Mucosa of descending colon (tissue), 3 donors: ENCODE results near the gene PCDHA13. TPM values are rescaled to one million over a fixed set of nuclear protein-coding genes. Genes with fewer than 3 reads are reported as not detected.
"Not testable (repeated sequence)": the region's sequence is repeated elsewhere in the genome, so short reads cannot be mapped to it uniquely, and the experiment has no call there.

Source experiments
- ATAC-seq: fragments of 200-7000 bp; cut with Tn5 transposase; one replicate; pipeline ENCODE4 v1.9.1; 2020; ENCODE audit warnings: mild to moderate bottlenecking, moderate library complexity
- DNase-seq, 3 donors: peaks; one replicate each; pipeline ENCODE4 v3.0.0-alpha.2; 2020
- H3K36me3 ChIP-seq: fragments of 200-600 bp; one replicate; pipeline ENCODE4 v1.8.0; 2021; ENCODE audit warnings: low read depth, mild to moderate bottlenecking
- H3K4me1 ChIP-seq: fragments of 200-600 bp; one replicate; pipeline ENCODE4 v1.8.0; 2021; ENCODE audit warnings: low read depth, mild to moderate bottlenecking
- H3K4me3 ChIP-seq: fragments of 200-600 bp; one replicate; pipeline ENCODE4 v1.8.0; 2021; ENCODE audit warnings: mild to moderate bottlenecking
- H3K9me3 ChIP-seq: fragments of 200-600 bp; one replicate; pipeline ENCODE4 v1.8.0; 2021; ENCODE audit warnings: mild to moderate bottlenecking
- intact Hi-C, 2 donors: fragments of 100-400 bp; cut with DNase I in 1 of 2; cut with micrococcal nuclease in 1 of 2; formaldehyde crosslinking; loops; one replicate each; pipeline versions ENCODE4 v1.11.0 to v1.11.1; 2022; cut with DNase I, micrococcal nuclease
- total RNA-seq, 3 donors: library from RNA; stranded (reverse); fragmentation: NEBNext Ultra II Directional in 2 of 3; extraction: Animal tissue kit (Norgen Biotek cat#: 25700) in 2 of 3; gene quantifications; one replicate each; pipeline versions ENCODE4 v1.2.1 to v1.2.4, GENCODE V29; 2021 to 2023
- TF ChIP-seq, protein P1 (sequence below): fragments of 200-600 bp; IDR thresholded peaks from one replicate; pipeline ENCODE4 v1.8.0; 2022; ENCODE audit warnings: antibody characterized with exemption, mild to moderate bottlenecking
- donor health status: DM: no; HTN: no; CAD: no; lungs with moderate emphysema.
- donor health status: DM: no; HTN: no; CAD: no.
- donor health status: DM: no; HTN: yes; CAD: no.

Gene PCDHA13
- total RNA-seq, 3 donors from 2014 or later = 0.23 to 0.32 TPM; not detected in 1

DNA sequence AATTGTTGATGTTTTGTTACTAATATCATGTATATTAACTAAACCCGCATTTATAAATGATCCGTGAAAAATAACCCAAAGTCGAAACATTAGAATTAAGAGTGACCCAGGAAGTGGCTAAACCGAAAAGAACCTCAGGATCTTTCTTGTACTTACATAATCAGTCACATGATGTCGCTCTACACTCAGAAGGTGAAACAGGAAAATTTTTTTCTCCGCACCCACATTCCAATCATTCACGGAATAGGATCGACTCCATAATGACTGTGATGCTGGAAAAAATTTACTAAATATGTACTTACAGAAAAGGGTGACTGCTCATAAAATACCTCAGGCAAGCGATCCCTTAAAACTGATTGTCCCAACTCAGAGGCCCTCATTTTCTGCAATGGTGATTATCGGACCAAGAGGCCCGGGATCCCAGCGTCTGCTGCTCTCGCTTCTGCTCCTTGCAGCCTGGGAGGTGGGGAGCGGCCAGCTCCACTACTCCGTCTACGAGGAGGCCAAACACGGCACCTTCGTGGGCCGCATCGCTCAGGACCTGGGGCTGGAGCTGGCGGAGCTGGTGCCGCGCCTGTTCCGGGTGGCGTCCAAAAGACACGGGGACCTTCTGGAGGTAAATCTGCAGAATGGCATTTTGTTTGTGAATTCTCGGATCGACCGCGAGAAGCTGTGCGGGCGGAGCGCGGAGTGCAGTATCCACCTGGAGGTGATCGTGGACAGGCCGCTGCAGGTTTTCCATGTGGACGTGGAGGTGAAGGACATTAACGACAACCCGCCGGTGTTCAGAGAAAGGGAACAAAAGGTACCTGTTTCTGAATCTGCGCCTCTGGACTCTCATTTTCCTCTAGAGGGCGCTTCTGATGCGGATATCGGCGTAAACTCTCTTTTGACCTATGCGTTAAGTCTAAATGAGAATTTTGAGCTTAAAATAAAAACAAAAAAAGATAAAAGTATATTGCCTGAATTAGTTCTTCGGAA, 6.5 kb upstream of the PCDHA13 start, which contains the start of gene PCDHA12:
TSS of gene PCDHA12 (plus strand) at position 224 of the 981 bp plus-strand sequence. CDS start at position 389, 165 bp downstream.
- H3K4me3 ChIP-seq = no peak within 1 kb of the TSS
- TF ChIP-seq, protein P1, sequence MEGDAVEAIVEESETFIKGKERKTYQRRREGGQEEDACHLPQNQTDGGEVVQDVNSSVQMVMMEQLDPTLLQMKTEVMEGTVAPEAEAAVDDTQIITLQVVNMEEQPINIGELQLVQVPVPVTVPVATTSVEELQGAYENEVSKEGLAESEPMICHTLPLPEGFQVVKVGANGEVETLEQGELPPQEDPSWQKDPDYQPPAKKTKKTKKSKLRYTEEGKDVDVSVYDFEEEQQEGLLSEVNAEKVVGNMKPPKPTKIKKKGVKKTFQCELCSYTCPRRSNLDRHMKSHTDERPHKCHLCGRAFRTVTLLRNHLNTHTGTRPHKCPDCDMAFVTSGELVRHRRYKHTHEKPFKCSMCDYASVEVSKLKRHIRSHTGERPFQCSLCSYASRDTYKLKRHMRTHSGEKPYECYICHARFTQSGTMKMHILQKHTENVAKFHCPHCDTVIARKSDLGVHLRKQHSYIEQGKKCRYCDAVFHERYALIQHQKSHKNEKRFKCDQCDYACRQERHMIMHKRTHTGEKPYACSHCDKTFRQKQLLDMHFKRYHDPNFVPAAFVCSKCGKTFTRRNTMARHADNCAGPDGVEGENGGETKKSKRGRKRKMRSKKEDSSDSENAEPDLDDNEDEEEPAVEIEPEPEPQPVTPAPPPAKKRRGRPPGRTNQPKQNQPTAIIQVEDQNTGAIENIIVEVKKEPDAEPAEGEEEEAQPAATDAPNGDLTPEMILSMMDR = no peak
- intact Hi-C loops = no loop called here
- no peaks in the 10 kb centered on the region for H3K4me1 ChIP-seq
- DNase-seq = no peak
- H3K9me3 ChIP-seq = peaks cover 67% of the 10 kb centered on the region
- no peak for ATAC-seq
- no peaks in the 10 kb centered on the region for H3K36me3 ChIP-seq

GRCh38 chr5:140876541-140877261, 5.2 kb upstream of the PCDHA13 start:
- intact Hi-C loops, ATAC-seq, H3K4me3 ChIP-seq, DNase-seq, H3K36me3 ChIP-seq, H3K4me1 ChIP-seq: not testable (repeated sequence)
- peaks cover 57% of the 10 kb centered on the region for H3K9me3 ChIP-seq

GRCh38 chr5:140877262-140877581, 4.7 kb upstream of the PCDHA13 start:
- H3K4me3 ChIP-seq = no peak overlapping the region
- TF ChIP-seq, protein P1 = no peak
- DNase-seq = peak in 1 of 3 donors; percentile 41
- peaks cover 62% of the 10 kb centered on the region for H3K9me3 ChIP-seq
- no peak for ATAC-seq
- intact Hi-C loops = no loop called here
- no peaks in the 10 kb centered on the region for H3K36me3 ChIP-seq
- no peaks in the 10 kb centered on the region for H3K4me1 ChIP-seq

DNA sequence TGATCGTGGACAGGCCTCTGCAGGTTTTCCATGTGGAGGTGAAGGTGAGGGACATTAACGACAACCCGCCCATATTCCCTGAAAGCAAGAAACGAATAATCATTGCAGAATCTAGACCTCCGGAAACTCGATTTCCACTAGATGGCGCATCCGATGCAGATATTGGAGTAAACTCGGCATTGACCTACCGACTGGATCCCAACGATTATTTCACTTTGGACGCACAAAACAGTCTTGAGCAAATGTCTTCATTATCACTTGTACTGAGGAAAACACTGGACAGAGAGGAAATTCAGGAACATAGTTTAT, 621 bp downstream of the PCDHA13 start:
- TF ChIP-seq, protein P1 = no peak
- H3K4me3 ChIP-seq = no peak overlapping the region
- peaks cover 62% of the 10 kb centered on the region for H3K9me3 ChIP-seq
- no peaks in the 10 kb centered on the region for H3K4me1 ChIP-seq
- intact Hi-C loops = no loop called here
- ATAC-seq (no peak), DNase-seq (no peak)
- H3K36me3 ChIP-seq = no peaks in the 10 kb centered on the region

GRCh38 chr5:140883373-140883772, 1.4 kb downstream of the PCDHA13 start:
- no peak overlapping the region for H3K4me3 ChIP-seq
- H3K9me3 ChIP-seq = peaks cover 57% of the 10 kb centered on the region
- TF ChIP-seq, protein P1 = no peak
- intact Hi-C loops = no loop called here
- H3K4me1 ChIP-seq = no peaks in the 10 kb centered on the region
- ATAC-seq = no peak
- H3K36me3 ChIP-seq = no peaks in the 10 kb centered on the region
- no peak for DNase-seq
